ENCODE results near the gene PKLR.

Gene PKLR

DNA sequence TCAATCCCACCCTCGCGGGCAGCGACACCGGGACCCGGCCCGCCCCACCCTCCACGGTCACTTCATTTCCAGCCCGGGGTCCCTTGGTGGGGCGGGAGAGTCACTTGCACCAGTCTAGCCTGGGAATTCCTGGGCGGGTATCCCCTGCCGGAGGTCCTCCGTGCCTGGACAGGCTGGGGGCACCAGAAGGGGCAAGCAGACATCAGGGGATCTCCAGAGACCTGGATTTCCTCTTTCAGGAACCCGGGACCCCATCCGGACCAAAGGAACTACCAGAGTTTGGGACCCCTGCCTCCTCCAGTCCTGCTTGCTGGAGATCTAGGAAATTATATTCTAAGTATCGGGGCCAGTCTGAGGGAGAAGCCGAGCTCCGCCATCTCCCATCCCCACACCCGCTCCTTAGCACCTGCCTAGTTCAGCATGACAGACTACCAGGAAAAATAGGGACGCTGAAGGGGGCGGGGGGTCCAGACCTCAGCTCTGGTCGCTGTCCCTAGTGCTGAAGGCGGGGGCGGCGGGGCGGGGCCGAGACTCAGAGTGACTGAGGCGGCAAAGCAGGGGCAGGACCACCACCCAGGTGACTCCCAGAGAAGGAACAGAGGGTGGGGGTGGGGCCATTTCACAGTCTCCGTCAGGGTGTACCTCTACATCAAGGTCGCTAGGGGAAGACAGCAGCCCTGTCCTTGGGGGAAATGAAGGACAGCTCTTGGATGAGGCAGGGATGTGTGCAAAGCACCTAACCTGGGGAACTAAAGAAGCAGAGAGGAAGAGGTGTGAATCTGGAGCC is 23.1 kb downstream of the PKLR start:
- Mint-ChIP-seq H3K27me3 (ENCODE audit: low read depth, poor library complexity) (peaks cover 10% of the 10 kb centered on the region), H3K36me3 (ENCODE audit: low read depth) (peaks cover 7% of the 10 kb centered on the region), H3K4me1 (peaks cover 32% of the 10 kb centered on the region), H3K27ac (no peak overlapping the region), H3K9me3 (no peaks in the 10 kb centered on the region), H3K4me3 (peak overlapping the region; percentile 80)
- DNase-seq: peak; percentile 97
- TF ChIP-seq, protein P1, sequence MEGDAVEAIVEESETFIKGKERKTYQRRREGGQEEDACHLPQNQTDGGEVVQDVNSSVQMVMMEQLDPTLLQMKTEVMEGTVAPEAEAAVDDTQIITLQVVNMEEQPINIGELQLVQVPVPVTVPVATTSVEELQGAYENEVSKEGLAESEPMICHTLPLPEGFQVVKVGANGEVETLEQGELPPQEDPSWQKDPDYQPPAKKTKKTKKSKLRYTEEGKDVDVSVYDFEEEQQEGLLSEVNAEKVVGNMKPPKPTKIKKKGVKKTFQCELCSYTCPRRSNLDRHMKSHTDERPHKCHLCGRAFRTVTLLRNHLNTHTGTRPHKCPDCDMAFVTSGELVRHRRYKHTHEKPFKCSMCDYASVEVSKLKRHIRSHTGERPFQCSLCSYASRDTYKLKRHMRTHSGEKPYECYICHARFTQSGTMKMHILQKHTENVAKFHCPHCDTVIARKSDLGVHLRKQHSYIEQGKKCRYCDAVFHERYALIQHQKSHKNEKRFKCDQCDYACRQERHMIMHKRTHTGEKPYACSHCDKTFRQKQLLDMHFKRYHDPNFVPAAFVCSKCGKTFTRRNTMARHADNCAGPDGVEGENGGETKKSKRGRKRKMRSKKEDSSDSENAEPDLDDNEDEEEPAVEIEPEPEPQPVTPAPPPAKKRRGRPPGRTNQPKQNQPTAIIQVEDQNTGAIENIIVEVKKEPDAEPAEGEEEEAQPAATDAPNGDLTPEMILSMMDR (IDR thresholded peaks at IDR 0.05): peak; percentile 26

DNA sequence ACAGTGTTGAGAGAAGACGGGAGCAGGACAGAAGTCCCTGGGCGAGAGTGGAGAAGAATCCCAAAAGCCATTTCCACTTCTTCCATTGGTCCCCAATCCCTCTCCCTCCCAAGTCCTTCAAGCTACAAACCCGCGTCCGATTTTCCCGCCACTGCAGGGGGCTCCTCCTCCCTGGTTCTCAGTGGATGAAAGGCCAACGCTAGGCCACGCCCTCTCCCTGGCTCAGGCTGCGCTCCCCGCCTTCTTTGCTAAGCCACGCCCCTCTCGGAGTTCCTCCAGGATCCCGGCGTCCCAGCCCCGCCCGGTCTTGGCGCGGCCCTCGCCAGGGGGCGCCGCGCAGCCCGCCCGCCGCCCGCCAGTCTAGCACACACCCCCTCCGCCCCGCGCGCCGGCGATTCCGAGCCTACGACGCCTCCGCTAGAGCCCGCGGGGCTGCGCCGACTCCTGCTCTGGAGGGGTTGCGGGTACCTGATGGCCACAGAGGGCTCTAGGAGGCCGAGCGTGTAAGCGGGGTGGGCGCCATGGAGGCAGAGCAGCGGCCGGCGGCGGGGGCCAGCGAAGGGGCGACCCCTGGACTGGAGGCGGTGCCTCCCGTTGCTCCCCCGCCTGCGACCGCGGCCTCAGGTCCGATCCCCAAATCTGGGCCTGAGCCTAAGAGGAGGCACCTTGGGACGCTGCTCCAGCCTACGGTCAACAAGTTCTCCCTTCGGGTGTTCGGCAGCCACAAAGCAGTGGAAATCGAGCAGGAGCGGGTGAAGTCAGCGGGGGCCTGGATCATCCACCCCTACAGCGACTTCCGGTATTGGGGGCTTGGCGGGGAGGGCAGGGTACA is 24.0 kb downstream of the PKLR start, which contains the start of gene HCN3:
Gene HCN3 (plus strand): TSS at position 394 of the 832 bp plus-strand sequence. CDS start 128 bp downstream, at position 522.
- peaks cover 40% of the 10 kb centered on the region for H3K4me1 Mint-ChIP-seq
- DNase-seq: peak; percentile 100
- H3K36me3 Mint-ChIP-seq (ENCODE audit: low read depth): peaks cover 13% of the 10 kb centered on the region
- peaks cover 10% of the 10 kb centered on the region for H3K27me3 Mint-ChIP-seq (ENCODE audit: low read depth, poor library complexity)
- TF ChIP-seq, protein P1 (IDR thresholded peaks at IDR 0.05): peak; percentile 46
- H3K27ac Mint-ChIP-seq: no peak within 1 kb of the TSS
- H3K4me3 Mint-ChIP-seq: peak within 1 kb of the TSS; percentile 80
- no peaks in the 10 kb centered on the region for H3K9me3 Mint-ChIP-seq

- H3K4me1 Mint-ChIP-seq: peaks cover 46% of the 10 kb centered on the region
- peak within 1 kb of the TSS; percentile 97 for H3K4me3 Mint-ChIP-seq
- H3K36me3 Mint-ChIP-seq (ENCODE audit: low read depth): peaks cover 38% of the 10 kb centered on the region
- TF ChIP-seq, protein P1 (IDR thresholded peaks at IDR 0.05): no peak
- no peaks in the 10 kb centered on the region for H3K9me3 Mint-ChIP-seq
- H3K27me3 Mint-ChIP-seq (ENCODE audit: low read depth, poor library complexity): peaks cover 6% of the 10 kb centered on the region
- DNase-seq: peak; percentile 96
- peak within 1 kb of the TSS; percentile 96 for H3K27ac Mint-ChIP-seq
These were observed 27.6 kb downstream of the PKLR start, which contains the start of gene CLK2 for GRCh38 chr1:155273343-155274245. Gene CLK2 (minus strand): TSS chr1:155273504. CDS start chr1:155270977, 2,527 bp downstream.

GRCh38 chr1:155272466-155273342 is 28.5 kb downstream of the PKLR start:
- DNase-seq: no peak
- peak overlapping the region; percentile 97 for H3K4me3 Mint-ChIP-seq
- peak overlapping the region; percentile 87 for H3K27ac Mint-ChIP-seq
- TF ChIP-seq, protein P1 (IDR thresholded peaks at IDR 0.05): no peak
- peaks cover 6% of the 10 kb centered on the region for H3K27me3 Mint-ChIP-seq (ENCODE audit: low read depth, poor library complexity)
- H3K36me3 Mint-ChIP-seq (ENCODE audit: low read depth): peaks cover 47% of the 10 kb centered on the region
- H3K9me3 Mint-ChIP-seq: no peaks in the 10 kb centered on the region
- H3K4me1 Mint-ChIP-seq: peaks cover 41% of the 10 kb centered on the region

GRCh38 chr1:155269381-155269780 is 31.9 kb downstream of the PKLR start:
- no peak for DNase-seq
- H3K27me3 Mint-ChIP-seq (ENCODE audit: low read depth, poor library complexity): peaks cover 2% of the 10 kb centered on the region
- no peaks in the 10 kb centered on the region for H3K9me3 Mint-ChIP-seq
- peak overlapping the region; percentile 36 for H3K27ac Mint-ChIP-seq
- peaks cover 31% of the 10 kb centered on the region for H3K4me1 Mint-ChIP-seq
- H3K36me3 Mint-ChIP-seq (ENCODE audit: low read depth): peaks cover 78% of the 10 kb centered on the region
- TF ChIP-seq, protein P1 (IDR thresholded peaks at IDR 0.05): no peak
- no peak overlapping the region for H3K4me3 Mint-ChIP-seq

All from nephron progenitor cell (in vitro differentiated cells).